ENCODE measurements around the gene GAS2L2. TPM values are rescaled to one million over a fixed set of nuclear protein-coding genes. Genes with fewer than 3 reads are reported as not detected.

GAS2L2 gene
- total RNA-seq, 1 experiment from 2014 or later = 0.23 TPM

- H3K4me3 Mint-ChIP-seq (ENCODE audit: unreplicated experiment) = no peak overlapping the region
- TF ChIP-seq CTCF (IDR thresholded peaks at IDR 0.05; ENCODE audit: unreplicated experiment) = no peak
- peaks cover 10% of the 10 kb centered on the region for H3K4me1 Mint-ChIP-seq (ENCODE audit: insufficient read depth, unreplicated experiment)
- peaks cover 4% of the 10 kb centered on the region for H3K36me3 Mint-ChIP-seq (ENCODE audit: insufficient read depth, unreplicated experiment)
- peak; percentile 46 for DNase-seq (ENCODE audit: unreplicated experiment)
- no peaks in the 10 kb centered on the region for H3K27me3 Mint-ChIP-seq (ENCODE audit: insufficient read depth, unreplicated experiment)
- no TSS peak for BruUV-seq (replicated peaks)
- H3K9me3 Mint-ChIP-seq (ENCODE audit: unreplicated experiment) = no peaks in the 10 kb centered on the region
- intact Hi-C loops (cut with micrococcal nuclease) = no loop called here
- CTCF ChIA-PET = interaction anchor here (0.6 to 9.3 kb wide), 4 partner anchors 14 to 183 kb away, joined by 3 to 150 read pairs (median 30); no protein-coding TSS in a partner anchor
- no peak overlapping the region for H3K27ac Mint-ChIP-seq (ENCODE audit: low read depth, unreplicated experiment)
- POLR2A ChIA-PET = no interaction called here
Measured at GRCh38 chr17:35750526-35751395, 2.3 kb downstream of the GAS2L2 start.

GRCh38 chr17:35749560-35750412, 3.3 kb downstream of the GAS2L2 start:
- peaks cover 10% of the 10 kb centered on the region for H3K4me1 Mint-ChIP-seq (ENCODE audit: insufficient read depth, unreplicated experiment)
- intact Hi-C loops (cut with micrococcal nuclease) = loop anchor here (5.0 to 10.0 kb wide), 4 partner anchors 85 to 1327 kb away; partner anchors contain the start of gene SLFN12L
- H3K27me3 Mint-ChIP-seq (ENCODE audit: insufficient read depth, unreplicated experiment) = no peaks in the 10 kb centered on the region
- H3K27ac Mint-ChIP-seq (ENCODE audit: low read depth, unreplicated experiment) = no peak overlapping the region
- CTCF ChIA-PET = interaction anchor here (0.6 to 9.3 kb wide), 11 partner anchors 11 to 137 kb away, joined by 3 to 150 read pairs (median 26); partner anchors contain the start of genes C17orf50, RASL10B and TAF15
- H3K9me3 Mint-ChIP-seq (ENCODE audit: unreplicated experiment) = no peaks in the 10 kb centered on the region
- BruUV-seq (replicated peaks) = no TSS peak
- POLR2A ChIA-PET = interaction anchor here (0.8 to 1.7 kb wide), 2 partner anchors 136 to 161 kb away, joined by 4 to 6 read pairs; no protein-coding TSS in a partner anchor
- H3K4me3 Mint-ChIP-seq (ENCODE audit: unreplicated experiment) = no peak overlapping the region
- no peak for TF ChIP-seq CTCF (IDR thresholded peaks at IDR 0.05; ENCODE audit: unreplicated experiment)
- H3K36me3 Mint-ChIP-seq (ENCODE audit: insufficient read depth, unreplicated experiment) = peaks cover 4% of the 10 kb centered on the region
- no peak for DNase-seq (ENCODE audit: unreplicated experiment)

GRCh38 chr17:35748979-35749378, 4.1 kb downstream of the GAS2L2 start:
- no peak for TF ChIP-seq CTCF (IDR thresholded peaks at IDR 0.05; ENCODE audit: unreplicated experiment)
- ChIA-PET CTCF (interaction anchor here (0.6 to 9.3 kb wide), 21 partner anchors 8 to 1869 kb away, joined by 3 to 150 read pairs (median 15); partner anchors contain the start of genes C17orf50, RASL10B and TAF15), POLR2A (interaction anchor here (0.7 to 2.6 kb wide), 4 partner anchors 61 to 194 kb away, joined by 3 to 16 read pairs (median 5); partner anchors contain the start of gene TAF15)
- DNase-seq (ENCODE audit: unreplicated experiment) = no peak
- Mint-ChIP-seq H3K4me3 (ENCODE audit: unreplicated experiment) (no peak overlapping the region), H3K27me3 (ENCODE audit: insufficient read depth, unreplicated experiment) (peaks cover 2% of the 10 kb centered on the region), H3K9me3 (ENCODE audit: unreplicated experiment) (no peaks in the 10 kb centered on the region), H3K4me1 (ENCODE audit: insufficient read depth, unreplicated experiment) (peaks cover 10% of the 10 kb centered on the region), H3K27ac (ENCODE audit: low read depth, unreplicated experiment) (no peak overlapping the region), H3K36me3 (ENCODE audit: insufficient read depth, unreplicated experiment) (peaks cover 4% of the 10 kb centered on the region)
- intact Hi-C loops (cut with micrococcal nuclease) = loop anchor here (5.0 to 10.0 kb wide), 4 partner anchors 84 to 1327 kb away; partner anchors contain the start of gene SLFN12L
- no TSS peak for BruUV-seq (replicated peaks)
